NCI-H146 treated with DMSO at 0.1 percent for 48 hours (cell line): ENCODE results near the gene NME1.

Experiments used
- DNase-seq: peaks from one replicate; lab custom pipeline; 2025; ENCODE audit not compliant: unreplicated experiment; lab: John Stamatoyannopoulos, UW

NME1 gene

DNA sequence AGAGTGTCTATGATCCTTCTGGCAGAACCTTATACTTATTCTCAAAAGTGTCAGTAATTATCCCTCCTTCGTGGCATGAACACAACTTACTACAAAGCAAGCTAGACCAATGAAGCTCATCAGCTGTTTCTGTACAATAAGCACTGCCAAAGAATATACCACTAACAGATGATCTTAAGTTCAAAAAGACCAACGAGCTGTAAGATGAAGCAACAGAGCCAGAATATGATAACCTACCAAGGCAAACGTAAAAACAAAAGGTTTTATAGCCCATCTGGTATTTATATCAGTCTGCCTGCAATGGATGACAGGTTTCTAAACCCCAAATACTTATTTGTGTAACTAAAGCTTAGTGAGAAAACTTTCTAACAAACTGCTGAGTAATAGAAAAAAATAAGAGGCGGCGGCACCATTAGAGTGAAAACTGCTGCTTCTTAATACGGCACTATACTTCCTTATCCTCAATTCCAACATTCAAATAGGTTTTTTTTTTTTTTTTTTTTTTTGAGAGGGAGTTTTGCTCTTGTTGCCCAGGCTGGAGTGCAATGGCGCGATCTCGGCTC, 35.0 kb downstream of the NME1 start:
- no peak for DNase-seq

DNA sequence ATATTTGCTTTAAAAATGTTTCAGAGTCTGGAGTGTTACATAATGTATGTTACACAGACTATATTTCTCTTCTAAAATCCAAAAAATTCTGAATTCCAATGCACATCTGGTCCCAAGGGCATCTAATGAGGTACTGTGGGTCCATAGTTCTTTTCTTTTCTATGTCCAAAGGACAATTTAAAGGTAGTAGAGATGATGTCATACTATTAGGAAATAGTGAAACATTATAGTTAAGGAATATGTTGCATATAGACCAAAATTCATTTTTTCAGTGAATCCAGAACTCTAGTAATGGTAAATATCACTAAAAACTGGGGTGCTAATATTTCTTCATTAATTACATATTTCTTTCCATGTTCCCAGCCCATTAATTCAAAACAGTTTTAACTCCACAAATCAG, 35.8 kb downstream of the NME1 start:
- DNase-seq = no peak

DNA sequence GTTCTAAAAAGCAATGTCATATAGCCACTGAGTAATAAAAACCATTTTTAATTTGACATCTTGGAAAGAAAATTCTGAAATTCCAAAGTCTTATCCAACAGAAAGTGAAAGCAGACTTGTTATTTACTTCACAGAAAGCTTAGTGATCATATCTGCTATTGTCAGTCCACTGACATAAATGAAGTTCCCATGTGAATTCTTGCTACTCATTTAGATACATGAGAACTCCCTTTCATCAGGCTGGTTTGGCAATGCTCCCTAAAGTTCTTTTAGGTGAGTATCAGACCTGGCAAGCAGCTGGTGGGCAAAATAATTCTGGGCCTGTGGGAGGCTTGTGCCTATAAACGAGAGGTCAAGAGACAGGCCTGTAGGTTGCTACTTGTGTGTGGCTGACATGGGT, 36.3 kb downstream of the NME1 start:
- no peak for DNase-seq

DNA sequence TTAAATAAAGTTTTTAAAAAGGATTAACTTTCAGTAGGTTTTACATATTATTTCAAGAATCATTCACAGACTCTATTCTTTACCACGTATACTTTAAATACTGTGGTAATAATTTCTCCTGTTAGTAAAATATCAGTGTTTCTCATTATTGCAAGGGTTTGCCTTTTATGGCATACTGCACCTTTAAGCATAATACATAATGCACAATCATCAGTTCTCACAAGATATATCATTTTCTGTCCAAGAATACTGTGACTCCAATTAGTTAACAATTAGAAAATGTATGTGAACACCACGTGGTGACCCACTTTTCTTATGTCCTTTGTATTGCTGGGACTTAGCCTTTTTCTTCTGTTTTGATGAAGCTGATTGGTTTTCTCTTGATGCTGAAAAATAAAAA, 38.5 kb downstream of the NME1 start:
- no peak for DNase-seq

DNA sequence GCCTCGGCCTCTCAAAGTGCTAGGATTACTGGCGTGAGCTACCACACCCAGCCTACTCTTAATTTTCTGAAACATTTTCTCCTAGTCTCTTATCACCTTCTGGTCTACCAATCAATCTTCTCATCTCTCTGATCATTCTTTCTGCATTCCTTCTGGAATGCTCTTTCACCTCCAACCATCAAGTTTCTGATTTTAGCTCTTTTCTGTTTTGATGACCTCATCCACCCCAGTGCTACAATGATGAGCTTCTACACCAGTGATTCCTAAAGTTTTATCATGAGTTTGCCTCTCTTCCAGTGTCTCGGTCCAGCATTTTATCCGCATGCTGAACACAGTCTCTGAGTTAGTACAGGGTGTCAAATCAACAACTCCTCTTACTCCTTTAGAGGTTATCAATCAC, 44.4 kb downstream of the NME1 start:
- DNase-seq = no peak

DNA sequence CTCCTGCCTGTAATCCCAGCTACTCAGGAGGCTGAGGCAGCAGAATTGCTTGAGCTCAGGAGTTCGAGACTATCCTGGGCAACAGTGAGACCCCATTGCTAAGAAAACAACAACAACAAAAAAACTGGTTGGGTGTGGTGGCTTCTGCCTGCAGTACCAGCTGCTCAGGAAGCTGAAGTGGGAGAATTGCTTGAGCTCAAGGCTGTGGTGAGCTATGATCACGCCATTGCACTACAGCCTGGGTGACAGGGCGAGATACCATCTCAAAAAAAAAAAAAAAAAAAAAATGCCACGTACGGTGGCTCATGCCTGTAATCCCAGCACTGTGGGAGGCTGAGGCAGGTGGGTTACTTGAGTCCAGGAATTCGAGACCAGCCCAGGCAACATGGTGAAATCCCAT, 46.9 kb downstream of the NME1 start:
- DNase-seq = no peak

DNA sequence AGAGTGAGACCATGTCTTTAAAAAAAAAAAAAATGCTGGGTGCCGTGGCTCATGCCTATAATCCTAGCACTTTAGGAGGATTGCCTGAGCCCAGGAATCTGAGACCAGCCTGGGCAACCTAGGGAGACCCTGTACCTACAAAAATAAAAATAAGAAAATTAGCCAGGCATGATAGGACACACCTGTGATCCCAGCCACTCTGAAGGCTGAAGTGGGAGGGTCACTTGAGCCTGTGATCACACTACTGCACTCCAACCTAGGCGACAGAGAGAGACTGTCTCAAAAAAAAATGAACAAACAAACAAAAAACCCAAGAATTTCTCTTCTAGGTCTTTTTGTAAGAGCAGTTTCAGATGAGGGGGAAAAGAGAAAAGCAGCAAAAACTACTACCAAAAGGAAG, 47.5 kb downstream of the NME1 start:
- DNase-seq = no peak

DNA sequence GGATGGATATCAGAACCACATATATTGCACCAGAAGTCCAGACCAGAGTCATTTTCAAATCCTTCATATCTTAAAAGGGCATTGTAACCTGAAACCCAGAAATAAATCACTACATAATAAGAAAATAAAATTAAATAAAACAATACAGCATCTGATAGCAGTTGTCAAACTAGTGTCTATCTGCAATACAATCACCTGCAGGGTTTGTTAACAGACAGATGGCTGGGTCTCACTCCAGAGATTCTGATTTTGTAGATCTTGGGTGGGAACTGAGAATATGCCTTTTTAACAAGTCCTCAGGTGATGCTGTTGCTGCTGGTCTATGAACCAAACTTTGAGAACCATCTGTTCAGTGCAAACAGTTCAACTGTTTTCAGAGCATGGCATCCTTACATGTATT, 50.5 kb downstream of the NME1 start:
- DNase-seq = no peak
